ENCODE data around the gene TMC2. TPM values are rescaled to one million over a fixed set of nuclear protein-coding genes. Genes with fewer than 3 reads are reported as not detected.
A peak's percentile ranks its signal among the peaks of the same experiment; 100 is the strongest.
"Not testable (repeated sequence)": the region's sequence is repeated elsewhere in the genome, so short reads cannot be mapped to it uniquely, and the experiment has no call there.

Gene TMC2
- not detected for polyA plus RNA-seq (2013, experiment 1 of 4)
- not detected for polyA plus RNA-seq (2013, experiment 2 of 4)
- not detected for polyA plus RNA-seq (2013, experiment 3 of 4)
- polyA plus RNA-seq (2013, experiment 4 of 4) = not detected

GRCh38 chr20:2536560-2536986, at the start of gene TMC2:
Gene TMC2, plus strand, starts transcription at chr20:2536573. Its CDS starts 49 bp downstream, at chr20:2536622.
- H3K27me3 ChIP-seq (ENCODE audit: control insufficient read depth, insufficient read depth, low read length, poor library complexity, severe bottlenecking) = no peaks in the 10 kb centered on the region
- 83% methylated on average over 13 of the region's 13 CpGs for WGBS, 2 experiments
- H3K4me1 ChIP-seq (ENCODE audit: control insufficient read depth, insufficient read depth, low read length) = peaks cover 10% of the 10 kb centered on the region
- no peaks in the 10 kb centered on the region for H3K9me3 ChIP-seq (ENCODE audit: control insufficient read depth, low read length)
- no peak within 1 kb of the TSS for H3K4me3 ChIP-seq (ENCODE audit: insufficient read depth, low read depth, low read length)
- no peaks in the 10 kb centered on the region for H3K36me3 ChIP-seq (ENCODE audit: control insufficient read depth, insufficient read depth, low read length)
- no peak within 1 kb of the TSS for H3K27ac ChIP-seq (ENCODE audit: insufficient read depth, low read depth, low read length, poor library complexity, severe bottlenecking)

GRCh38 chr20:2502808-2503384, 33.5 kb upstream of the TMC2 start:
- not testable (repeated sequence) for H3K4me3 ChIP-seq (ENCODE audit: insufficient read depth, low read depth, low read length); H3K36me3 ChIP-seq (ENCODE audit: control insufficient read depth, insufficient read depth, low read length); H3K9me3 ChIP-seq (ENCODE audit: control insufficient read depth, low read length); H3K27me3 ChIP-seq (ENCODE audit: control insufficient read depth, insufficient read depth, low read length, poor library complexity, severe bottlenecking); H3K4me1 ChIP-seq (ENCODE audit: control insufficient read depth, insufficient read depth, low read length); H3K27ac ChIP-seq (ENCODE audit: insufficient read depth, low read depth, low read length, poor library complexity, severe bottlenecking)
- WGBS, 2 experiments = 93 to 97% methylated on average over 2 of the region's 2 CpGs

- H3K4me3 ChIP-seq (ENCODE audit: insufficient read depth, low read depth, low read length); H3K36me3 ChIP-seq (ENCODE audit: control insufficient read depth, insufficient read depth, low read length); H3K4me1 ChIP-seq (ENCODE audit: control insufficient read depth, insufficient read depth, low read length); H3K27ac ChIP-seq (ENCODE audit: insufficient read depth, low read depth, low read length, poor library complexity, severe bottlenecking); H3K27me3 ChIP-seq (ENCODE audit: control insufficient read depth, insufficient read depth, low read length, poor library complexity, severe bottlenecking); H3K9me3 ChIP-seq (ENCODE audit: control insufficient read depth, low read length): not testable (repeated sequence)
- 79 to 91% methylated on average over 2 of the region's 2 CpGs for WGBS, 2 experiments
Observed at GRCh38 chr20:2504803-2505202, 31.6 kb upstream of the TMC2 start.

- H3K27ac ChIP-seq (ENCODE audit: insufficient read depth, low read depth, low read length, poor library complexity, severe bottlenecking); H3K36me3 ChIP-seq (ENCODE audit: control insufficient read depth, insufficient read depth, low read length); H3K4me3 ChIP-seq (ENCODE audit: insufficient read depth, low read depth, low read length); H3K9me3 ChIP-seq (ENCODE audit: control insufficient read depth, low read length); H3K4me1 ChIP-seq (ENCODE audit: control insufficient read depth, insufficient read depth, low read length): not testable (repeated sequence)
- WGBS, 2 experiments = 80 to 93% methylated on average over 2 of the region's 5 CpGs
- H3K27me3 ChIP-seq (ENCODE audit: control insufficient read depth, insufficient read depth, low read length, poor library complexity, severe bottlenecking) = peaks cover 21% of the 10 kb centered on the region
Observed at GRCh38 chr20:2506426-2506825, 29.9 kb upstream of the TMC2 start.

GRCh38 chr20:2507464-2507863, 28.9 kb upstream of the TMC2 start:
- peaks cover 31% of the 10 kb centered on the region for H3K27me3 ChIP-seq (ENCODE audit: control insufficient read depth, insufficient read depth, low read length, poor library complexity, severe bottlenecking)
- H3K4me3 ChIP-seq (ENCODE audit: insufficient read depth, low read depth, low read length) = no peak overlapping the region
- no peak overlapping the region for H3K27ac ChIP-seq (ENCODE audit: insufficient read depth, low read depth, low read length, poor library complexity, severe bottlenecking)
- H3K36me3 ChIP-seq (ENCODE audit: control insufficient read depth, insufficient read depth, low read length) = no peaks in the 10 kb centered on the region
- no peaks in the 10 kb centered on the region for H3K9me3 ChIP-seq (ENCODE audit: control insufficient read depth, low read length)
- H3K4me1 ChIP-seq (ENCODE audit: control insufficient read depth, insufficient read depth, low read length) = peaks cover 6% of the 10 kb centered on the region
- WGBS, 2 experiments = 94 to 96% methylated on average over 5 of the region's 5 CpGs

- no peaks in the 10 kb centered on the region for H3K9me3 ChIP-seq (ENCODE audit: control insufficient read depth, low read length)
- H3K36me3 ChIP-seq (ENCODE audit: control insufficient read depth, insufficient read depth, low read length) = no peaks in the 10 kb centered on the region
- peaks cover 37% of the 10 kb centered on the region for H3K27me3 ChIP-seq (ENCODE audit: control insufficient read depth, insufficient read depth, low read length, poor library complexity, severe bottlenecking)
- no peak overlapping the region for H3K27ac ChIP-seq (ENCODE audit: insufficient read depth, low read depth, low read length, poor library complexity, severe bottlenecking)
- WGBS, 2 experiments = 39 to 43% methylated on average over 22 of the region's 22 CpGs
- peak overlapping the region; percentile 55 for H3K4me3 ChIP-seq (ENCODE audit: insufficient read depth, low read depth, low read length)
- peaks cover 6% of the 10 kb centered on the region for H3K4me1 ChIP-seq (ENCODE audit: control insufficient read depth, insufficient read depth, low read length)
Observed at GRCh38 chr20:2507875-2508630, 28.3 kb upstream of the TMC2 start.

GRCh38 chr20:2508631-2509467, 27.5 kb upstream of the TMC2 start, which contains the start of gene ZNF343:
Gene ZNF343, minus strand, starts transcription at chr20:2508915. Its CDS starts 15,020 bp downstream, at chr20:2493895.
- Histone ChIP-seq H3K27ac (ENCODE audit: insufficient read depth, low read depth, low read length, poor library complexity, severe bottlenecking) (no peak within 1 kb of the TSS), H3K4me1 (ENCODE audit: control insufficient read depth, insufficient read depth, low read length) (peaks cover 6% of the 10 kb centered on the region), H3K4me3 (ENCODE audit: insufficient read depth, low read depth, low read length) (peak within 1 kb of the TSS; percentile 55), H3K9me3 (ENCODE audit: control insufficient read depth, low read length) (no peaks in the 10 kb centered on the region), H3K27me3 (ENCODE audit: control insufficient read depth, insufficient read depth, low read length, poor library complexity, severe bottlenecking) (peaks cover 45% of the 10 kb centered on the region), H3K36me3 (ENCODE audit: control insufficient read depth, insufficient read depth, low read length) (no peaks in the 10 kb centered on the region)
- WGBS, 2 experiments = 1% methylated on average over 53 of the region's 53 CpGs

- no peak overlapping the region for H3K27ac ChIP-seq (ENCODE audit: insufficient read depth, low read depth, low read length, poor library complexity, severe bottlenecking)
- WGBS, 2 experiments = 12 to 13% methylated on average over 9 of the region's 9 CpGs
- no peaks in the 10 kb centered on the region for H3K9me3 ChIP-seq (ENCODE audit: control insufficient read depth, low read length)
- peak overlapping the region; percentile 55 for H3K4me3 ChIP-seq (ENCODE audit: insufficient read depth, low read depth, low read length)
- no peaks in the 10 kb centered on the region for H3K36me3 ChIP-seq (ENCODE audit: control insufficient read depth, insufficient read depth, low read length)
- peaks cover 6% of the 10 kb centered on the region for H3K4me1 ChIP-seq (ENCODE audit: control insufficient read depth, insufficient read depth, low read length)
- H3K27me3 ChIP-seq (ENCODE audit: control insufficient read depth, insufficient read depth, low read length, poor library complexity, severe bottlenecking) = peaks cover 50% of the 10 kb centered on the region
Observed at GRCh38 chr20:2509468-2509781, 26.9 kb upstream of the TMC2 start.

GRCh38 chr20:2509794-2510193, 26.6 kb upstream of the TMC2 start:
- 16 to 19% methylated on average over 3 of the region's 3 CpGs for WGBS, 2 experiments
- Histone ChIP-seq H3K27me3 (ENCODE audit: control insufficient read depth, insufficient read depth, low read length, poor library complexity, severe bottlenecking) (peaks cover 54% of the 10 kb centered on the region), H3K9me3 (ENCODE audit: control insufficient read depth, low read length) (no peaks in the 10 kb centered on the region), H3K27ac (ENCODE audit: insufficient read depth, low read depth, low read length, poor library complexity, severe bottlenecking) (no peak overlapping the region), H3K4me3 (ENCODE audit: insufficient read depth, low read depth, low read length) (peak overlapping the region; percentile 55), H3K4me1 (ENCODE audit: control insufficient read depth, insufficient read depth, low read length) (peaks cover 6% of the 10 kb centered on the region), H3K36me3 (ENCODE audit: control insufficient read depth, insufficient read depth, low read length) (no peaks in the 10 kb centered on the region)

- H3K9me3 ChIP-seq (ENCODE audit: control insufficient read depth, low read length) = no peaks in the 10 kb centered on the region
- no CpG with 5 or more reads among the region's 1 CpG for WGBS, 2 experiments
- H3K27ac ChIP-seq (ENCODE audit: insufficient read depth, low read depth, low read length, poor library complexity, severe bottlenecking) = no peak overlapping the region
- no peak overlapping the region for H3K4me3 ChIP-seq (ENCODE audit: insufficient read depth, low read depth, low read length)
- no peaks in the 10 kb centered on the region for H3K4me1 ChIP-seq (ENCODE audit: control insufficient read depth, insufficient read depth, low read length)
- no peaks in the 10 kb centered on the region for H3K36me3 ChIP-seq (ENCODE audit: control insufficient read depth, insufficient read depth, low read length)
- peaks cover 59% of the 10 kb centered on the region for H3K27me3 ChIP-seq (ENCODE audit: control insufficient read depth, insufficient read depth, low read length, poor library complexity, severe bottlenecking)
Observed at GRCh38 chr20:2515203-2515602, 21.2 kb upstream of the TMC2 start.

All from ectodermal cell (in vitro differentiated cells).